ENCODE measurements around the gene SPN. TPM values are rescaled to one million over a fixed set of nuclear protein-coding genes. Genes with fewer than 3 reads are reported as not detected.

The SPN gene
- polyA plus RNA-seq, 2 of the 4 experiments (the other 2 are of a cell fraction), result 0.03 TPM; not detected in 1

- Histone ChIP-seq H3K27ac (peak overlapping the region in 1 of 2 experiments; percentile 14; a peak in 1 of 6 replicates), H3K9me3 (no peaks in the 10 kb centered on the region), H3K4me1 (0 out of 3 replicates have a peak, but pooled peaks cover 3% of the 10 kb centered on the region), H3K4me3 (no peak overlapping the region), H3K4me2 (no peak overlapping the region)
- ATAC-seq (no peak), DNase-seq (ENCODE audit: low read depth in 1 of 2, low spot score in 1 of 2) (no peak), FAIRE-seq (no peak)
- POLR2A ChIA-PET, result no interaction called here
- TF ChIP-seq POLR2AphosphoS2 (conservative IDR thresholded peaks at IDR 0.05; ENCODE audit: low read length), result no peak
- TF ChIP-seq MYC (IDR thresholded peaks at IDR 0.05; ENCODE audit: borderline replicate concordance, low read length), result no peak
- no peak for TF ChIP-seq MAFK (IDR thresholded peaks at IDR 0.05; ENCODE audit: partially characterized antibody)
- no peak for TF ChIP-seq ZC3H11A (IDR thresholded peaks at IDR 0.05)
- TF ChIP-seq TP53 (CRISPR knock-in tag; IDR thresholded peaks at IDR 0.05), result no peak
- TF ChIP-seq GATA3 (IDR thresholded peaks at IDR 0.05; ENCODE audit: borderline replicate concordance), result no peak
- no peak for TF ChIP-seq HOXB5 (CRISPR knock-in tag; IDR thresholded peaks at IDR 0.05)
- no peak for TF ChIP-seq RARB (CRISPR knock-in tag; IDR thresholded peaks at IDR 0.05)
- TF ChIP-seq E2F6 (IDR thresholded peaks at IDR 0.05; ENCODE audit: borderline replicate concordance, low read depth), result no peak
- TF ChIP-seq NPAS2 (CRISPR knock-in tag; IDR thresholded peaks at IDR 0.05; ENCODE audit: borderline replicate concordance), result no peak
- TF ChIP-seq FOSB (CRISPR knock-in tag; IDR thresholded peaks at IDR 0.05), result no peak
- CTCF ChIA-PET, result interaction anchor here (0.6 to 1.7 kb wide), 3 partner anchors 48 to 773 kb away, joined by 3 to 5 read pairs (median 3); no protein-coding TSS in a partner anchor
- WGBS (ENCODE audit: missing lambda C conversion rate), result 84% methylated on average over 7 of the region's 7 CpGs
Observed at GRCh38 chr16:29643596-29643995, 19.5 kb upstream of the SPN start.

GRCh38 chr16:29644338-29644857, 18.6 kb upstream of the SPN start:
- DNase-seq (ENCODE audit: low read depth in 1 of 2, low spot score in 1 of 2) (no peak), FAIRE-seq (no peak)

More at GRCh38 chr16:29644338-29644857, 18.6 kb upstream of the SPN start:
- ChIA-PET POLR2A (no interaction called here), CTCF (interaction anchor here (1.0 kb wide), 1 partner anchor 56 kb away, joined by 3 read pairs; no protein-coding TSS in a partner anchor)
- Histone ChIP-seq H3K4me3 (no peak overlapping the region), H3K9me3 (no peaks in the 10 kb centered on the region), H3K4me2 (no peak overlapping the region), H3K27ac (no peak overlapping the region), H3K4me1 (0 out of 3 replicates have a peak, but pooled peaks cover 3% of the 10 kb centered on the region)
- 84% methylated on average over 9 of the region's 9 CpGs for WGBS (ENCODE audit: missing lambda C conversion rate)
- no peak; a peak in 1 of 6 replicates for ATAC-seq
- TF ChIP-seq PHF8 (IDR thresholded peaks at IDR 0.05; ENCODE audit: borderline replicate concordance, low read depth) (no peak), JUNB (IDR thresholded peaks at IDR 0.05) (no peak), HOXB13 (CRISPR knock-in tag; IDR thresholded peaks at IDR 0.05; ENCODE audit: low read depth) (no peak), EHF (CRISPR knock-in tag; IDR thresholded peaks at IDR 0.05) (no peak), RAD21 (conservative IDR thresholded peaks at IDR 0.05 in 1 of 2, IDR thresholded peaks at IDR 0.05 in 1 of 2) (no peak), FOSB (CRISPR knock-in tag; IDR thresholded peaks at IDR 0.05) (no peak), BHLHE40 (IDR thresholded peaks at IDR 0.05; ENCODE audit: low read depth, low read length) (no peak), FOSL2 (IDR thresholded peaks at IDR 0.05) (no peak), FOSL2 (CRISPR knock-in tag; IDR thresholded peaks at IDR 0.05) (no peak), HOXA7 (CRISPR knock-in tag; IDR thresholded peaks at IDR 0.05) (no peak), POLR2AphosphoS2 (conservative IDR thresholded peaks at IDR 0.05; ENCODE audit: low read length) (no peak), HMGXB4 (CRISPR knock-in tag; IDR thresholded peaks at IDR 0.05; ENCODE audit: borderline replicate concordance) (no peak), RFX5 (IDR thresholded peaks at IDR 0.05) (no peak), ELK1 (IDR thresholded peaks at IDR 0.05; ENCODE audit: low read depth, low read length) (no peak), PBX3 (IDR thresholded peaks at IDR 0.05) (no peak), MAZ (IDR thresholded peaks at IDR 0.05; ENCODE audit: borderline replicate concordance, low read depth, low read length) (no peak), NR3C1 (IDR thresholded peaks at IDR 0.05) (no peak), NFE2L2 (conservative IDR thresholded peaks at IDR 0.05; ENCODE audit: low read length) (no peak), ZFP36 (IDR thresholded peaks at IDR 0.05; ENCODE audit: borderline replicate concordance, partially characterized antibody) (no peak), CTCF (IDR thresholded peaks at IDR 0.05) (no peak)

Measured in A549 (cell line).